Epithelial cell of proximal tubule (primary cell): Measurements from ENCODE around the gene MLLT3. TPM values are rescaled to one million over a fixed set of nuclear protein-coding genes. Genes with fewer than 3 reads are reported as not detected.

Experiments used
- DNase-seq: peaks from one replicate; pipeline ENCODE4 v3.0.0-alpha.2; 2011; ENCODE audit warnings: low read depth
- H3K4me3 ChIP-seq: 2 replicates; pipeline ENCODE4 v1.5.1; 2011; ENCODE audit warnings: low read depth, mild to moderate bottlenecking, low read length
- total RNA-seq: library from RNA; depleted of rRNA; stranded (reverse); fragments of >200 nt; gene quantifications from 2 replicates; pipeline ENCODE4 v1.2.3, GENCODE V29; 2015
- TF ChIP-seq, protein P1 (sequence below): conservative IDR thresholded peaks from 2 replicates; pipeline ENCODE4 v1.5.1; 2012; ENCODE audit warnings: low read depth, mild to moderate bottlenecking, low read length

Gene MLLT3
- total RNA-seq, 1 donor from 2014 or later: 29.3 TPM

DNA sequence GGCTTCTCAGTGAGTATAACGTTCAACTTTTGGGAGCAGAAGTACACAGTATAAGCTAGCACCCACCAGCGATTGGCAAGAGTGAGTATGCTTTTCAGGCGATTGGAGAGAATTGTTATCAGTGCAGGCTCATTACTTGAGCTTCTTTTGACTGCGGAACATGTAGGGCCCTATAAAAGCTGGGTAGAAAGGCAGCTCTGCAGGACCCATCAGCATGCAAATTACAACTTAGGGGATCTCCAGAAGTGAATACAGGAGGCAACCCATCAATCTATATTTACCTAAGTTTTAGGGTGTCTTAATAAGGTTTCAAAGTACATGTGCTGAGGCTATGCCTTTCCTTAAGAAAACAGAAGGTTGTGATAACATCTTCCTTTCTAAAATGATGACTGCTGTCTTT lies 225.0 kb downstream of the MLLT3 start:
- DNase-seq: no peak
- TF ChIP-seq, protein P1, sequence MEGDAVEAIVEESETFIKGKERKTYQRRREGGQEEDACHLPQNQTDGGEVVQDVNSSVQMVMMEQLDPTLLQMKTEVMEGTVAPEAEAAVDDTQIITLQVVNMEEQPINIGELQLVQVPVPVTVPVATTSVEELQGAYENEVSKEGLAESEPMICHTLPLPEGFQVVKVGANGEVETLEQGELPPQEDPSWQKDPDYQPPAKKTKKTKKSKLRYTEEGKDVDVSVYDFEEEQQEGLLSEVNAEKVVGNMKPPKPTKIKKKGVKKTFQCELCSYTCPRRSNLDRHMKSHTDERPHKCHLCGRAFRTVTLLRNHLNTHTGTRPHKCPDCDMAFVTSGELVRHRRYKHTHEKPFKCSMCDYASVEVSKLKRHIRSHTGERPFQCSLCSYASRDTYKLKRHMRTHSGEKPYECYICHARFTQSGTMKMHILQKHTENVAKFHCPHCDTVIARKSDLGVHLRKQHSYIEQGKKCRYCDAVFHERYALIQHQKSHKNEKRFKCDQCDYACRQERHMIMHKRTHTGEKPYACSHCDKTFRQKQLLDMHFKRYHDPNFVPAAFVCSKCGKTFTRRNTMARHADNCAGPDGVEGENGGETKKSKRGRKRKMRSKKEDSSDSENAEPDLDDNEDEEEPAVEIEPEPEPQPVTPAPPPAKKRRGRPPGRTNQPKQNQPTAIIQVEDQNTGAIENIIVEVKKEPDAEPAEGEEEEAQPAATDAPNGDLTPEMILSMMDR: no peak
- no peak overlapping the region for H3K4me3 ChIP-seq

DNA sequence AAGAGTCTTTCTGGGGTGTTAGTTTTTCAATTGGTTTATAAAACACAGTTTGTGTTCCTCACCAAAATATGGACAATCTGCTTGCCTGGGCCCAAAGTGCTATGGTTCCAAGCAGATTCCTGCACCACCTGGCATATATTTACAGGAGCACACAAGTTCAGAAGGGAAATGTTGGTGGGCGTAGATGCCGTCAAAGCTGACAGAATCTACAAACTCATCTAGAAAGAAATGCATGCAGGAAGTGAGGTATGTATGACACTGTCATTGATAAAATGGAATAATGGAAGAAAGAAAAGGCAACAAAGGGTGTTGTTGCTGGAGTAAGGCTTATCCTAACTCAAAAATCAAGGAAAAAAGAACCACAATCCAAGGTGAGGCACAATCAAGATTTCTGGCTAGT lies 225.8 kb downstream of the MLLT3 start:
- TF ChIP-seq, protein P1: no peak
- no peak overlapping the region for H3K4me3 ChIP-seq
- no peak for DNase-seq

DNA sequence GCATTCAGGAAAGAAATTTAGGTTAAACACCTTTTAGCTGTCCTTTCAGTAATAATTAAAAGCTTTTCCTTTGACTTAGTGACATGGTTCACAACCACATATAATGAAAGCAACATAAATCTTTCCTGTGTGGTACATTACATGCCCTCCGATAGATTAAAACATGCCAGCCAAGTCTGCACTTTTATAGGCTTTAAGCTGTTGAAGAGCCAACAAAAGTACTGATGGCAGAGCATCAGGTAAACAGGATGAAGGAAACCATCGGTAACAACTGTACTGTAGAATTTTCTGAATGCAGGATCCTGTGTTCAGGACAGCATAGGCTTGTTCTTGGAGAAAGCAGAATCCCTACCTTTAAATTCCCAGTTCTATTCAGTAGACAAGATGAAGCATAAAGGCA lies 226.6 kb downstream of the MLLT3 start:
- DNase-seq: no peak
- no peak overlapping the region for H3K4me3 ChIP-seq
- TF ChIP-seq, protein P1: no peak

DNA sequence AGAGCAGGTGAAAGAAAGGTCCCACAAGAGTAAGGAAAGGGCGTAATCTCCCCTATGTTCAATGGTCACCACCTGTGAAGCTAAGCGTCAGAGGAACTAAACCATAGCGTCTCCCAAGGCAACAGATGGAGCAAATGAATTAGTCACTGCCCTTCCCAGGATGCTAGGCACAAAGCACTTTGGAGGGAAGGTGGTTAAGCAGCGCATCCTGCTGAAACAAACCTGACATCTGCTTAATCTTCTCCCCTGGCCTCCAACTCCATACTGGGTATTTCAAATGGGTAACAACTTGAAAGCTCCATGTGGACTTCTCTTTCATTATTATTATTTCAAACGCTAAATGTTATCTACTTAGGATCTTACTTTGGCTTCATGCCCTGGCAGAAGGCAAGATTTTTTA lies 227.3 kb downstream of the MLLT3 start:
- TF ChIP-seq, protein P1: no peak
- DNase-seq: no peak
- H3K4me3 ChIP-seq: no peak overlapping the region

DNA sequence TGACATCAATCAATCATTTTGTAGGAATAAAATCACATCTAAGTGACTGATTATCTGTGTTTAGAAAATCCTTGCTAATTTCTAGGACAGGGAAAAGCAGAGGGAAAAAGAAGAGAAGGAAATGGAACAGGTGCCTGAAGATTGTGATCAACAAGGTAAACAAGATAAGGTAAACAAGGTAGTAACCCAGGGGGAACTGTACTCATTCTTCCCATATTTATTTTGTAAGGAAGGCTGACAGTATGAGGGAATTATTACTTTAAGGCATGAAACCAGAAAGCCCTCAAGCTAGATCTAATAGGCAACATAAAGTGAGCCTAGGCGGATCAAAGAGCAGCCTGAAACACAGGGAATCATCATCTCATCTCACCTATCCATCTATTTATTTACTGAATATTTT lies 231.1 kb downstream of the MLLT3 start:
- no peak overlapping the region for H3K4me3 ChIP-seq
- TF ChIP-seq, protein P1: no peak
- no peak for DNase-seq

DNA sequence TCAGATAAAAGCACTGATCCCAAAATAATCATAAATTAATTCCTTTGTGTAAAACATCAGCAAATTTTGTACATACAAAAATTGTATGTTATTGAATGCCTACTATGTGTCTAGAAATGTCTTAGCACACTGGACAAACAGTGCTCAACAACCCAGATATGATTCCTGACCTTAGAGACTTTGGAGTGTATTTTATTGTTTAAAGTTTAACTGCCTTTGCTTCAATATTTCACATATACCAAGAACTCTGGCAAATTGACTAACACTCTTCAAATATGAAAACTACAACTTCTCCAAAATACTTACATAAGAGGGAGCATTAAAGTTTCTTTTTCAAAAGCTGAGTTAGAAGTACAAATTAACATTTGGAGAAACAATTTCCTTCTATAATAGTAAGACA lies 231.9 kb downstream of the MLLT3 start:
- TF ChIP-seq, protein P1: no peak
- DNase-seq: no peak
- H3K4me3 ChIP-seq: no peak overlapping the region

DNA sequence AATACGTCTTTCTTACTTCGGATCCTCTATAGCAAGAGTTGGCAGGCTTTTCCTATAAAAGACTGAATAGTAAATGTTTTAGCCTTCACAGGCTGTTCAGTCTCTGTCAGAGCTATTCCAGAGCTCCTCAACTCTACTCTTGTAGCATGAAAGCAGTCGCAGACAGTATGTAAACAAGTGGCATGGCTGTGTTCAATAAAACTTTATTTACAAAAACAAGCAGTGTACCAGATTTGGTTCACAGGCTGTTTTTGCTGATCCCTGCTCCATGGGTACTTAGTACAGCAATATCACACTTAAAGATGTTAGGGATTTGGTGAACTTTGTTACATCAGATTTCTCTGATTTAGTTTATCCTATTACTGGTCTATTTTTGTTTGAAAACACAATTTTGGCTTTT lies 235.2 kb downstream of the MLLT3 start:
- DNase-seq: no peak
- no peak overlapping the region for H3K4me3 ChIP-seq
- TF ChIP-seq, protein P1: no peak
